ENCODE data around the gene FAM81B.

FAM81B gene

DNA sequence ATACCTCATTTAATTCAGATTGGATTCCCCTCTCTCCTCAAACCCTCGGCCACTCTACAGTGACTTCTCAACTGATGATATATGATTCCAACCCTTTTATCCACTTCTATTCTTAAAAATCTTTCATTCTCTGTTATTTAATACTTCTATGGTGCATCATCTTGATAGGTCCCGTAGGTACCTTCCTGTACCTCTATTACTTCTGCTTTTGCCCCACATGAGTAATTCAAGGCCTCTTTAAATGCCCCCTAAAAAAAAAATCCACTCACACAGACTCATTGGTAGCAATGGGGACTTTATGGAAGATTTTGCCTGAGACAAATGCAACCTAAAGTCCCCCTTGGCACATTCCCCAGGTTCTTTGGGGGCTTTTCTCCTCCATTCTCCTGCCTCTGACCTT, 54.3 kb downstream of the FAM81B start:
- no peak for DNase-seq (ENCODE audit: low read depth, low spot score)
- no peaks in the 10 kb centered on the region for H3K4me1 ChIP-seq (ENCODE audit: insufficient read depth, insufficient read length)
- H3K4me3 ChIP-seq (ENCODE audit: insufficient read length, low read depth) = no peak overlapping the region
- no peak overlapping the region for H3K9ac ChIP-seq (ENCODE audit: insufficient read length, low read depth)
- H3K36me3 ChIP-seq (ENCODE audit: insufficient read depth, insufficient read length, low read length) = no peaks in the 10 kb centered on the region
- H3K9me3 ChIP-seq (ENCODE audit: insufficient read depth, low read length) = no peaks in the 10 kb centered on the region
- TF ChIP-seq ZNF274 (IDR thresholded peaks at IDR 0.05; ENCODE audit: low read depth, low read length) (no peak), SUZ12 (IDR thresholded peaks at IDR 0.05; ENCODE audit: extremely low read depth, insufficient read depth, insufficient read length) (no peak), YY1 (IDR thresholded peaks at IDR 0.05; ENCODE audit: insufficient read depth, insufficient read length) (no peak)
- H3K27me3 ChIP-seq (ENCODE audit: insufficient read depth, insufficient read length) = peaks cover 6% of the 10 kb centered on the region

GRCh38 chr5:95445995-95446394, 54.8 kb downstream of the FAM81B start:
- Histone ChIP-seq H3K27me3 (ENCODE audit: insufficient read depth, insufficient read length) (peaks cover 6% of the 10 kb centered on the region), H3K9me3 (ENCODE audit: insufficient read depth, low read length) (no peaks in the 10 kb centered on the region), H3K4me1 (ENCODE audit: insufficient read depth, insufficient read length) (no peaks in the 10 kb centered on the region), H3K9ac (ENCODE audit: insufficient read length, low read depth) (no peak overlapping the region), H3K36me3 (ENCODE audit: insufficient read depth, insufficient read length, low read length) (no peaks in the 10 kb centered on the region), H3K4me3 (ENCODE audit: insufficient read length, low read depth) (no peak overlapping the region)
- TF ChIP-seq SUZ12 (IDR thresholded peaks at IDR 0.05; ENCODE audit: extremely low read depth, insufficient read depth, insufficient read length) = no peak
- TF ChIP-seq ZNF274 (IDR thresholded peaks at IDR 0.05; ENCODE audit: low read depth, low read length) = no peak
- no peak for TF ChIP-seq YY1 (IDR thresholded peaks at IDR 0.05; ENCODE audit: insufficient read depth, insufficient read length)
- DNase-seq (ENCODE audit: low read depth, low spot score) = no peak

GRCh38 chr5:95446560-95447221, 55.5 kb downstream of the FAM81B start:
- Histone ChIP-seq H3K9ac (ENCODE audit: insufficient read length, low read depth) (no peak overlapping the region), H3K9me3 (ENCODE audit: insufficient read depth, low read length) (no peaks in the 10 kb centered on the region), H3K36me3 (ENCODE audit: insufficient read depth, insufficient read length, low read length) (no peaks in the 10 kb centered on the region), H3K4me1 (ENCODE audit: insufficient read depth, insufficient read length) (no peaks in the 10 kb centered on the region), H3K4me3 (ENCODE audit: insufficient read length, low read depth) (no peak overlapping the region), H3K27me3 (ENCODE audit: insufficient read depth, insufficient read length) (peaks cover 6% of the 10 kb centered on the region)
- DNase-seq (ENCODE audit: low read depth, low spot score) = no peak
- TF ChIP-seq SUZ12 (IDR thresholded peaks at IDR 0.05; ENCODE audit: extremely low read depth, insufficient read depth, insufficient read length) = no peak
- TF ChIP-seq YY1 (IDR thresholded peaks at IDR 0.05; ENCODE audit: insufficient read depth, insufficient read length) = no peak
- TF ChIP-seq ZNF274 (IDR thresholded peaks at IDR 0.05; ENCODE audit: low read depth, low read length) = no peak

DNA sequence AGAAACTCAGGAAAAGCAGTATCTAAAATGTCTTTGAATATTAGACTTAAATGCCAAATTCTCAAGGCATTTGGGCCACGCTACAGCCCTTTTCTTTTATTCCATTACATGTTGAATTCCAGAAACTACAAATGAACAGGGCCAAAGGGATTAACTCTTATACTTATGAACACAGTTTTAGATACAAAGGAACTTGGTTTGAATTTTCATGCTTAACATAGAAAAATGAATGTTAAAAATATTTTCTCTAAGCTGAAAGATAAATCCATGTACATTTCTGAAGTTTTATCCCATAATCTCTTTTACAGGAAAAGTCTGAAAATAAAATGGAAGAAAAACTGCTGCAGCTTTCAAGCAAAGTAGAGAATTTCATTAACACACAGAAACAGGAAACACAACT, 56.8 kb downstream of the FAM81B start:
- Histone ChIP-seq H3K4me1 (ENCODE audit: insufficient read depth, insufficient read length) (no peaks in the 10 kb centered on the region), H3K9ac (ENCODE audit: insufficient read length, low read depth) (no peak overlapping the region), H3K27me3 (ENCODE audit: insufficient read depth, insufficient read length) (peaks cover 6% of the 10 kb centered on the region), H3K4me3 (ENCODE audit: insufficient read length, low read depth) (no peak overlapping the region), H3K36me3 (ENCODE audit: insufficient read depth, insufficient read length, low read length) (no peaks in the 10 kb centered on the region), H3K9me3 (ENCODE audit: insufficient read depth, low read length) (no peaks in the 10 kb centered on the region)
- DNase-seq (ENCODE audit: low read depth, low spot score) = no peak
- TF ChIP-seq SUZ12 (IDR thresholded peaks at IDR 0.05; ENCODE audit: extremely low read depth, insufficient read depth, insufficient read length) (no peak), YY1 (IDR thresholded peaks at IDR 0.05; ENCODE audit: insufficient read depth, insufficient read length) (no peak), ZNF274 (IDR thresholded peaks at IDR 0.05; ENCODE audit: low read depth, low read length) (no peak)

GRCh38 chr5:95448789-95449188, 57.6 kb downstream of the FAM81B start:
- H3K27me3 ChIP-seq (ENCODE audit: insufficient read depth, insufficient read length) = peaks cover 6% of the 10 kb centered on the region
- H3K4me3 ChIP-seq (ENCODE audit: insufficient read length, low read depth) = no peak overlapping the region
- no peak overlapping the region for H3K9ac ChIP-seq (ENCODE audit: insufficient read length, low read depth)
- no peaks in the 10 kb centered on the region for H3K4me1 ChIP-seq (ENCODE audit: insufficient read depth, insufficient read length)
- H3K9me3 ChIP-seq (ENCODE audit: insufficient read depth, low read length) = no peaks in the 10 kb centered on the region
- no peaks in the 10 kb centered on the region for H3K36me3 ChIP-seq (ENCODE audit: insufficient read depth, insufficient read length, low read length)
- no peak for TF ChIP-seq ZNF274 (IDR thresholded peaks at IDR 0.05; ENCODE audit: low read depth, low read length)
- TF ChIP-seq SUZ12 (IDR thresholded peaks at IDR 0.05; ENCODE audit: extremely low read depth, insufficient read depth, insufficient read length) = no peak
- TF ChIP-seq YY1 (IDR thresholded peaks at IDR 0.05; ENCODE audit: insufficient read depth, insufficient read length) = no peak
- no peak for DNase-seq (ENCODE audit: low read depth, low spot score)

DNA sequence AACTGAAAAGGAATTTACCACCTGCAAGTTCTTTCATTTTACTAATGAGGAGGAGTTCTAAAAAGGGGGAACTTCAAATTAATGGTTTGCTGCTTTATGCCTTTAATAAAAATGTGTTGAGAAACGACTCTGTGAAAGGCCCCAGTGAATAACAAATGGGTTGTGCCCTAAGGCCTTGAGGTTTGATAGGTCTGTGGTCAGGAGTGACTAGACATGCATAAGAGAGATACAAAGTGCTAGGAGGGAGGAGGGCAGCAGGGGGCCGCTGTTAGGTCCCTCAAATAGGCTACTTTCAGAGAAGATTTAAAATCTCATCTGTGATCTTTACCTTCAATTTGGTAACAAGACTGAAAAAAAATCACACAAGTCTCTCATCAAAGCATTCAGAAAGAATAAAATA, 58.3 kb downstream of the FAM81B start:
- Histone ChIP-seq H3K4me3 (ENCODE audit: insufficient read length, low read depth) (no peak overlapping the region), H3K9me3 (ENCODE audit: insufficient read depth, low read length) (no peaks in the 10 kb centered on the region), H3K4me1 (ENCODE audit: insufficient read depth, insufficient read length) (no peaks in the 10 kb centered on the region), H3K27me3 (ENCODE audit: insufficient read depth, insufficient read length) (peaks cover 6% of the 10 kb centered on the region), H3K36me3 (ENCODE audit: insufficient read depth, insufficient read length, low read length) (no peaks in the 10 kb centered on the region), H3K9ac (ENCODE audit: insufficient read length, low read depth) (no peak overlapping the region)
- TF ChIP-seq SUZ12 (IDR thresholded peaks at IDR 0.05; ENCODE audit: extremely low read depth, insufficient read depth, insufficient read length) (no peak), ZNF274 (IDR thresholded peaks at IDR 0.05; ENCODE audit: low read depth, low read length) (no peak), YY1 (IDR thresholded peaks at IDR 0.05; ENCODE audit: insufficient read depth, insufficient read length) (no peak)
- DNase-seq (ENCODE audit: low read depth, low spot score) = peak; percentile 18

GRCh38 chr5:95454536-95454935, 63.4 kb downstream of the FAM81B start:
- Histone ChIP-seq H3K27me3 (ENCODE audit: insufficient read depth, insufficient read length) (no peaks in the 10 kb centered on the region), H3K9ac (ENCODE audit: insufficient read length, low read depth) (no peak overlapping the region), H3K4me1 (ENCODE audit: insufficient read depth, insufficient read length) (no peaks in the 10 kb centered on the region)

More at GRCh38 chr5:95454536-95454935, 63.4 kb downstream of the FAM81B start:
- Histone ChIP-seq H3K36me3 (ENCODE audit: insufficient read depth, insufficient read length, low read length) (no peaks in the 10 kb centered on the region), H3K4me3 (ENCODE audit: insufficient read length, low read depth) (no peak overlapping the region), H3K9me3 (ENCODE audit: insufficient read depth, low read length) (no peaks in the 10 kb centered on the region)
- DNase-seq (ENCODE audit: low read depth, low spot score) = no peak
- TF ChIP-seq ZNF274 (IDR thresholded peaks at IDR 0.05; ENCODE audit: low read depth, low read length) = no peak
- TF ChIP-seq SUZ12 (IDR thresholded peaks at IDR 0.05; ENCODE audit: extremely low read depth, insufficient read depth, insufficient read length) = no peak
- no peak for TF ChIP-seq YY1 (IDR thresholded peaks at IDR 0.05; ENCODE audit: insufficient read depth, insufficient read length)

Measured in NT2/D1 (cell line).